Thyroid gland (tissue), 4 donors: ENCODE measurements around the gene AGBL4. TPM values are rescaled to one million over a fixed set of nuclear protein-coding genes. Genes with fewer than 3 reads are reported as not detected.
A peak's percentile ranks its signal among the peaks of the same experiment; 100 is the strongest.

Experiments
- DNase-seq, 2 donors: peaks; one replicate each; pipeline ENCODE4 v3.0.0-alpha.2; 2019
- H3K27ac ChIP-seq, 3 donors: fragments of 200-600 bp; sonication (generic); 1 replicate in 2 of 3; 2 replicates in 1 of 3; pipeline ENCODE4 v1.5.1; 2016 to 2019; ENCODE audit warnings: mild to moderate bottlenecking in 1 of 3, moderate library complexity in 1 of 3
- H3K27me3 ChIP-seq: fragments of 200-600 bp; sonication (generic); one replicate; pipeline ENCODE4 v1.5.1; 2019
- H3K36me3 ChIP-seq, 2 donors: fragments of 200-600 bp; sonication (generic); one replicate each; pipeline ENCODE4 v1.5.1; 2016 to 2019
- H3K4me1 ChIP-seq, 2 donors: fragments of 200-600 bp; sonication (generic); one replicate each; pipeline ENCODE4 v1.5.1; 2017 to 2019
- H3K4me3 ChIP-seq, 3 donors: fragments of 200-600 bp; sonication (generic); replicated peaks in 1 of 3; 1 replicate in 2 of 3; 2 replicates in 1 of 3; pipeline ENCODE4 v1.5.1; 2016; ENCODE audit warnings: mild to moderate bottlenecking in 1 of 3
- H3K9me3 ChIP-seq: fragments of 200-600 bp; sonication (generic); one replicate; pipeline ENCODE4 v1.5.1; 2017
- POLR2A ChIP-seq, 2 donors: fragments of 450-650 bp; IDR thresholded peaks; one replicate each; pipeline ENCODE4 v1.6.1; 2017; ENCODE audit warnings: antibody characterized with exemption in 2 of 2, mild to moderate bottlenecking in 2 of 2, moderate library complexity in 1 of 2
- WGBS, 2 donors: methylation state at CpG; one replicate each; pipeline ENCODE4 v1.1.5; 2017; 5-methylcytosine and 5-hydroxymethylcytosine counted together
- intact Hi-C: fragments of 100-400 bp; cut with DNase I; formaldehyde crosslinking; loops from one replicate; pipeline ENCODE4 v1.15.1; 2023
- total RNA-seq, 4 donors: library from RNA; depleted of rRNA; stranded (reverse); fragments of >200 nt; gene quantifications; one replicate each; pipeline ENCODE4 v1.2.3, GENCODE V29; 2016
- TF ChIP-seq, protein P1 (sequence below), 6 experiments: fragments of 200-600 bp in 3 of 6; fragments of 450-650 bp in 3 of 6; sonication (generic) in 3 of 6; IDR thresholded peaks; one replicate each; pipeline ENCODE4 v1.5.1; 2016 to 2019; ENCODE audit warnings: antibody characterized with exemption in 6 of 6, mild to moderate bottlenecking in 2 of 6, inconsistent platforms in 1 of 6, moderate library complexity in 1 of 6

Gene AGBL4
- total RNA-seq, 4 donors from 2014 or later, result 2.1 to 6.0 (median 4.8) TPM

DNA sequence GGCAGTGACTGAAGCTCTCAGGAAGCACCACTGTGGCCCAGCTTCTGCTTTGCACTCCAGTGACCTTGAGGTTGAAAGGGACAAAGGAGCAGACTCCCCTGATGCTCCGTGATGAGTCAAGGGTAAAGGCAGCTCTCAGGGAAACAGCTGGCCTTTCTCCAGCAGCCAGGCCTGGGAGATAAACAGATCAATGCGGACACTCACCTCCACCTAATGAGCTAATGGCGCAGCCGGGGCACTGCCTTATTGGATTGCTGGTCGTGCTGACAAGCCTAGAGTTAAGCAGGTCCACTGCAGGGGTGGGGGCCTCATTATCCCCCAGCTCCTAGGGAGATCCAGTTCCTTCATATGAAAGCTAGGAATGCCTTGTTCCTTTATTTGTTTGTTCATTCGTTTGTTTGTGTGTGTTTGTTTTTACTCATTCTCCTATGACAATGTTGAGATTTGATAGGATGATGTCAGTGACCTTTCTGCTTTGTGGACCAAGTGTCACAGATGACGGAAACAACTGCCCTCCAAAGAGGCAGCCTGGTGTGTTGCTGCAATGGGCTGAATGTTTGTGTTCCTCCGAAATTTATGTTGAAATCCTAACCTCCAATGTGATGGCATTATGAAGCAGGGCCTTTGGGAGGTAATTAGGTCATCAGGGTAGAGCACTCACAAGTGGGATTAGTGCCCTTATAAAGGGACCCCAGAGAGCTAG lies 1105.7 kb downstream of the AGBL4 start:
- H3K4me1 ChIP-seq, result no peaks in the 10 kb centered on the region
- H3K27ac ChIP-seq, result no peak overlapping the region
- H3K36me3 ChIP-seq, result no peaks in the 10 kb centered on the region
- no peaks in the 10 kb centered on the region for H3K9me3 ChIP-seq
- no peak for DNase-seq
- 78 to 80% methylated on average over 8 of the region's 8 CpGs for WGBS, 2 donors
- no peak for TF ChIP-seq POLR2A (IDR thresholded peaks at IDR 0.05)
- TF ChIP-seq, protein P1, sequence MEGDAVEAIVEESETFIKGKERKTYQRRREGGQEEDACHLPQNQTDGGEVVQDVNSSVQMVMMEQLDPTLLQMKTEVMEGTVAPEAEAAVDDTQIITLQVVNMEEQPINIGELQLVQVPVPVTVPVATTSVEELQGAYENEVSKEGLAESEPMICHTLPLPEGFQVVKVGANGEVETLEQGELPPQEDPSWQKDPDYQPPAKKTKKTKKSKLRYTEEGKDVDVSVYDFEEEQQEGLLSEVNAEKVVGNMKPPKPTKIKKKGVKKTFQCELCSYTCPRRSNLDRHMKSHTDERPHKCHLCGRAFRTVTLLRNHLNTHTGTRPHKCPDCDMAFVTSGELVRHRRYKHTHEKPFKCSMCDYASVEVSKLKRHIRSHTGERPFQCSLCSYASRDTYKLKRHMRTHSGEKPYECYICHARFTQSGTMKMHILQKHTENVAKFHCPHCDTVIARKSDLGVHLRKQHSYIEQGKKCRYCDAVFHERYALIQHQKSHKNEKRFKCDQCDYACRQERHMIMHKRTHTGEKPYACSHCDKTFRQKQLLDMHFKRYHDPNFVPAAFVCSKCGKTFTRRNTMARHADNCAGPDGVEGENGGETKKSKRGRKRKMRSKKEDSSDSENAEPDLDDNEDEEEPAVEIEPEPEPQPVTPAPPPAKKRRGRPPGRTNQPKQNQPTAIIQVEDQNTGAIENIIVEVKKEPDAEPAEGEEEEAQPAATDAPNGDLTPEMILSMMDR (IDR thresholded peaks at IDR 0.05), result no peak
- H3K4me3 ChIP-seq, result no peak overlapping the region
- intact Hi-C loops, result no loop called here
- H3K27me3 ChIP-seq, result no peaks in the 10 kb centered on the region

DNA sequence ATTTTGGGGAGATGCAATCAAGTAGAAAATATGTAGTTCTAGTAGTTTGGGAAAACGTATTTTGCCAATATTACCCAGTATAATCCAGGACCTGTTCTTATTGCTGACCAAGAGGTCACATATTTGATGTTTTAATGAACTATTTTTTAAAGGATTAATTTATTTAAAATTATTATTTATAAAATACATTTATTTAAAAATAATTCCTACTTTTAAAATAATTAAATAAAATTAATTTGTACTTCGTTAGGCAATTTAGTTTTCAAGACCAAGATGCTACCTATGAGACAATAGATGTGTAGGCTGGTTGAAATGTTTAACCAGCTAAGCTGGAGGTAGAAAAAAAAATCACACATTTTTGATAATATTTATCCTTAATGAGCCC lies 1106.7 kb downstream of the AGBL4 start:
- no peaks in the 10 kb centered on the region for H3K36me3 ChIP-seq
- no peak overlapping the region for H3K4me3 ChIP-seq
- intact Hi-C loops, result no loop called here
- H3K27ac ChIP-seq, result no peak overlapping the region
- H3K27me3 ChIP-seq, result no peaks in the 10 kb centered on the region
- WGBS, 2 donors, result 93% methylated on average over 2 of the region's 2 CpGs
- no peak for TF ChIP-seq POLR2A (IDR thresholded peaks at IDR 0.05)
- DNase-seq, result no peak
- no peaks in the 10 kb centered on the region for H3K9me3 ChIP-seq
- H3K4me1 ChIP-seq, result no peaks in the 10 kb centered on the region

DNA sequence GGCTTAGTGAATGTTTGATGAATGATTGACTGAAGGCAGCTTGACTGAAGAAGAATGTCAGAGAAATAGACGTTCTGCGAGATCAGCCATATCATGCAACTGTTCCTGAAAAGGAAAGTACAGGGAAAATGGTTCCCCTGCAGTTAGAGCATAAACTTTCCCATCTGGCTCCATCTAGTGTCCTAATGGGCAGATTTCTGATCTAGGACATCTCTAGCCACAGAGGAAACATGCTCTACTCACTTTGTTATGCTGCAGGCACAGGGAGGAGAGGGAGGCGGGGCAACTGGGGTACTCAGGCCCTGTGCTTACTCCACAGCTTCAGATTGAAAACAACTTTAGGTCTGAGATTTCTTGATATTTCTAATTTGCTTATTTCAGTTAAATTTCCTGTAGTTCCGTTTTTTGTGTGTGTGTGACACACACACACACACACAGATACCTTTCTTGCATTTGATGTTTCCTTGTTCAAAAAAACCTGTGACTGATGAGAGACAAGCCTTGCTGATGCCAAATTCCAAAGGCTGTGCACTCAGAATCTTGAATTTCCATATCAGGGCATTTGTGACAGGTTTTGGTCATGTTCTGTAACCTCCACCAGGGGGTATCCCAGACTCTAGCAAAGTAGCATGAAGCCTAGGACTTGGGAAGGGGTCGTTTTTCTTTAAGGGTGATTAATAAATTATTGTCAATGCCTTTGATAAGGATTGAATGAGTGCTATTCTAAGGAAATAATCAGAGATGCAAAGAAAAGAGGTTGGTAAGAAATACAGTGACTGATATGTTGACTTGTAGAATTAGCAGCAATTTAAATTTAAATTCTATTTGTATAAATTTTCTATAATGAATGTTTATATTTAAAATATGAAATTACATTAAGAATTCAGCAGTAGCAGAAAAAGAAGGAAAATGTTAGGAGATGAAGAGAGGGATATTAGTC lies 1107.4 kb downstream of the AGBL4 start:
- Histone ChIP-seq H3K27ac (no peak overlapping the region), H3K4me1 (no peaks in the 10 kb centered on the region), H3K4me3 (no peak overlapping the region), H3K9me3 (no peaks in the 10 kb centered on the region), H3K36me3 (no peaks in the 10 kb centered on the region), H3K27me3 (no peaks in the 10 kb centered on the region)
- intact Hi-C loops, result no loop called here
- 37 to 49% methylated on average over 5 of the region's 5 CpGs for WGBS, 2 donors
- peak in 1 of 2 donors; percentile 2 for DNase-seq
- TF ChIP-seq, protein P1 (IDR thresholded peaks at IDR 0.05), result peak in 2 of 6 experiments; percentile 36 to 37
- no peak for TF ChIP-seq POLR2A (IDR thresholded peaks at IDR 0.05)

DNA sequence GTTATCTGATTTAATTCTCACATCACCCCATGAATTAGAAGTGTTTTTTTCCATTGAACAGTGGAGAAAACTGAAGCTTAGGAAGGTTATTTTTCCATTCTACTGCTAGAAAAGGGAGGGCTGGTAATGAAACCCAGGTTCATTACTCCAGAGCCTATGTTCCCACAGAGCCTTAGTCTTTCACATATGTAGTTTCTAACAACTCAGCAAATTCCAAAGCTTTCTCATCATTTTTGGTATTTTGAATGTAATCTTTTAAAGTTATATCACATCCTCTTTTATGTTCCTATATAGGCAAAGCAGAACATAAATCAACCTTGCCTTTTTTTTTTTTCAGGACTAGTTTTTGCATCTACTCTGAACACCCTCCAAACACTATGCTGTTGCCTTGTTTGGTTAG lies 1115.1 kb downstream of the AGBL4 start:
- no peak for DNase-seq
- intact Hi-C loops, result no loop called here

DNA sequence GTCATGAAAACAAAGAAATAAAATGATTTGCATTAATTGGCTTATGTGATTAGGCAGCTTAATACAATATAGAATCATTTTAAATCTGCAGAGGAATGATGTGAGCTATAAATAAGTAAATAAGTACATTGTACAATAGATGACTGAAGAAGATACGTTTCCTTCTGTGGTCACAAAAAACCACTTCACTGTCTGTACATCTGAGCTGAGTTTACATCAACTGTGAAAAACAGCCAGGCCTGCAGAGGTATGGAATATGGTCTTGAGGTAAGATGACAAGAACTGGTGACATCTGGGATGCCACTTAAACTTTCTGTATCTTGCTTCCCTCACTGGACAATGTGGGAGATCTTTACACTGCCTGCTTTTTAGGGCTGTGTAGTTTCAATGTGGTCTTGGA lies 1117.0 kb downstream of the AGBL4 start:
- H3K4me1 ChIP-seq, result no peaks in the 10 kb centered on the region
- no peak overlapping the region for H3K27ac ChIP-seq
- DNase-seq, result no peak
- 80% methylated on average over 1 of the region's 1 CpG for WGBS, 2 donors
- H3K36me3 ChIP-seq, result no peaks in the 10 kb centered on the region
- no peak overlapping the region for H3K4me3 ChIP-seq
- no peaks in the 10 kb centered on the region for H3K27me3 ChIP-seq
- no peaks in the 10 kb centered on the region for H3K9me3 ChIP-seq
- no peak for TF ChIP-seq POLR2A (IDR thresholded peaks at IDR 0.05)
- TF ChIP-seq, protein P1 (IDR thresholded peaks at IDR 0.05), result no peak
- intact Hi-C loops, result no loop called here

More for the DNA sequence above, 1115.1 kb downstream of the AGBL4 start:
- Histone ChIP-seq H3K4me3 (no peak overlapping the region), H3K9me3 (no peaks in the 10 kb centered on the region), H3K36me3 (no peaks in the 10 kb centered on the region), H3K27ac (no peak overlapping the region), H3K27me3 (no peaks in the 10 kb centered on the region), H3K4me1 (no peaks in the 10 kb centered on the region)
- no peak for TF ChIP-seq POLR2A (IDR thresholded peaks at IDR 0.05)
- TF ChIP-seq, protein P1 (IDR thresholded peaks at IDR 0.05), result no peak
